Panc1 (cell line): ENCODE measurements around the gene PLEKHG4B. TPM values are rescaled to one million over a fixed set of nuclear protein-coding genes. Genes with fewer than 3 reads are reported as not detected.

Experiments used
- ATAC-seq: fragments of 200-7000 bp; cut with Tn5 transposase; 2 replicates; pipeline ENCODE4 v1.9.1; 2020; ENCODE audit warnings: mild to moderate bottlenecking, moderate library complexity
- BruUV-seq: library from RNA; stranded (reverse); fragments of 400-500 nt; replicated peaks from 2 replicates; lab custom pipeline; 2021; lab: Mats Ljungman, UMichigan
- CTCF ChIA-PET: fragments of 300-600 bp; sonication (Branson Sonifier 250); formaldehyde crosslinking; loops from one replicate; lab custom pipeline; 2022; ENCODE audit warnings: antibody characterized with exemption; lab: Charles Lee
- POLR2A ChIA-PET: fragments of 300-600 bp; sonication (Branson Sonifier 250); formaldehyde crosslinking; loops from one replicate; lab custom pipeline; 2022; ENCODE audit warnings: antibody characterized with exemption; lab: Charles Lee
- DNase-seq: peaks from one replicate; pipeline ENCODE4 v3.0.0-alpha.2; 2010; ENCODE audit warnings: low read depth, low spot score
- H3K27ac ChIP-seq: 2 replicates; pipeline ENCODE4 v1.5.1; 2011; ENCODE audit warnings: mild to moderate bottlenecking, low read length, inconsistent platforms
- H3K27me3 ChIP-seq: fragments of 200-500 bp; sonication (Bioruptor generic); 2 replicates; pipeline ENCODE4 v1.6.0; 2014; ENCODE audit warnings: low read length, inconsistent platforms; ENCODE audit not compliant: control insufficient read depth, insufficient read depth
- H3K36me3 ChIP-seq: fragments of 200-500 bp; sonication (Bioruptor generic); 2 replicates; pipeline ENCODE4 v1.5.1; 2014; ENCODE audit warnings: inconsistent platforms, mild to moderate bottlenecking, low read length, moderate library complexity; ENCODE audit not compliant: control insufficient read depth, insufficient read depth
- H3K4me1 ChIP-seq: 2 replicates; pipeline ENCODE4 v1.5.1; 2011; ENCODE audit warnings: inconsistent platforms, mild to moderate bottlenecking, low read length, moderate library complexity; ENCODE audit not compliant: control insufficient read depth, insufficient read depth
- H3K4me3 ChIP-seq, 2 experiments: 2 replicates each; pipeline ENCODE4 v1.5.1; 2011 to 2012; ENCODE audit warnings: low read depth in 2 of 2, low read length in 2 of 2, mild to moderate bottlenecking in 2 of 2, inconsistent platforms in 1 of 2, moderate library complexity in 1 of 2
- H3K9me3 ChIP-seq: fragments of 200-500 bp; sonication (Bioruptor generic); 2 replicates; pipeline ENCODE4 v1.5.1; 2014; ENCODE audit warnings: low read depth, mild to moderate bottlenecking, inconsistent platforms, low read length, moderate library complexity; ENCODE audit not compliant: control insufficient read depth, insufficient read depth
- CTCF ChIP-seq: fragments of 450-650 bp; IDR thresholded peaks from 2 replicates; pipeline ENCODE4 v1.5.1; 2017; ENCODE audit warnings: mild to moderate bottlenecking
- POLR2AphosphoS5 ChIP-seq: IDR thresholded peaks from 2 replicates; pipeline ENCODE4 v1.6.1; 2012; ENCODE audit warnings: mild to moderate bottlenecking, low read depth, low read length, moderate library complexity
- REST ChIP-seq, 2 experiments: IDR thresholded peaks; 2 replicates each; pipeline ENCODE4 v1.6.1; 2011 to 2012; ENCODE audit warnings: low read depth in 2 of 2, control low read depth in 1 of 2, low read length in 1 of 2, mild to moderate bottlenecking in 1 of 2, moderate library complexity in 1 of 2; ENCODE audit not compliant: insufficient read depth in 1 of 2
- SIN3A ChIP-seq: IDR thresholded peaks from 2 replicates; pipeline ENCODE4 v1.6.1; 2012; ENCODE audit warnings: low read depth, mild to moderate bottlenecking, low read length, moderate library complexity, borderline replicate concordance; ENCODE audit not compliant: insufficient read depth
- TCF7L2 ChIP-seq: IDR thresholded peaks from 2 replicates; pipeline ENCODE4 v1.6.1; 2011; ENCODE audit warnings: mild to moderate bottlenecking, low read depth, low read length, inconsistent platforms
- in situ Hi-C: cut with HindIII; loops from 2 replicates; pipeline ENCODE4 v1.10.0; 2016; ENCODE audit warnings: low sequenced_read_pairs, low pct_unique_long_range_greater_than_20kb
- intact Hi-C: fragments of 100-400 bp; cut with micrococcal nuclease; formaldehyde crosslinking; loops from one replicate; pipeline ENCODE4 v1.10.0; 2022; ENCODE audit not compliant: unreplicated experiment
- total RNA-seq: library from RNA; stranded (reverse); gene quantifications from one replicate; pipeline ENCODE4 v1.2.1, GENCODE V29; 2021; ENCODE audit not compliant: unreplicated experiment

PLEKHG4B gene
- total RNA-seq, 1 experiment from 2014 or later = 8.9 TPM

- ATAC-seq (no peak), DNase-seq (no peak)
- TF ChIP-seq POLR2AphosphoS5 (no peak), TCF7L2 (no peak), CTCF (no peak), SIN3A (no peak), REST (IDR thresholded peaks at IDR 0.05; ENCODE audit: insufficient read depth in 1 of 2, low read depth in 2 of 2, low read length in 1 of 2) (no peak)
- Histone ChIP-seq H3K27me3 (no peaks in the 10 kb centered on the region), H3K4me3 (peak overlapping the region in 1 of 2 experiments; percentile 46; a peak in 2 of 4 replicates), H3K27ac (peak overlapping the region; percentile 69), H3K36me3 (no peaks in the 10 kb centered on the region), H3K9me3 (no peaks in the 10 kb centered on the region), H3K4me1 (peaks cover 47% of the 10 kb centered on the region)
- intact Hi-C loops = no loop called here
- POLR2A ChIA-PET = no interaction called here
- in situ Hi-C loops = no loop called here
- CTCF ChIA-PET = interaction anchor here (0.5 to 1.0 kb wide), 5 partner anchors 10 to 157 kb away, joined by 3 to 18 read pairs (median 3); partner anchors contain the start of gene PDCD6
- no TSS peak for BruUV-seq
These were observed 95.9 kb downstream of the PLEKHG4B start for GRCh38 chr5:187617-188451.

GRCh38 chr5:188488-189481, 96.8 kb downstream of the PLEKHG4B start:
- in situ Hi-C loops (no loop called here), intact Hi-C loops (no loop called here)
- H3K4me3 ChIP-seq = peak overlapping the region in 1 of 2 experiments; percentile 46; a peak in 2 of 4 replicates
- H3K4me1 ChIP-seq = peaks cover 47% of the 10 kb centered on the region
- no peaks in the 10 kb centered on the region for H3K36me3 ChIP-seq
- TF ChIP-seq CTCF (peak; percentile 96), REST (IDR thresholded peaks at IDR 0.05; ENCODE audit: insufficient read depth in 1 of 2, low read depth in 2 of 2, low read length in 1 of 2) (no peak)
- DNase-seq (peak; percentile 64), ATAC-seq (peak; percentile 86)
- ChIA-PET POLR2A (no interaction called here), CTCF (interaction anchor here (0.5 to 1.0 kb wide), 5 partner anchors 37 to 164 kb away, joined by 3 to 4 read pairs (median 3); partner anchors contain the start of gene PDCD6)
- no peaks in the 10 kb centered on the region for H3K9me3 ChIP-seq
- BruUV-seq = no TSS peak
- no peaks in the 10 kb centered on the region for H3K27me3 ChIP-seq
- peak overlapping the region; percentile 69 for H3K27ac ChIP-seq
